Smooth muscle cell (in vitro differentiated cells): ENCODE data around the gene LSM5. TPM values are rescaled to one million over a fixed set of nuclear protein-coding genes. Genes with fewer than 3 reads are reported as not detected.

Source experiments
- DNase-seq: peaks from one replicate; lab custom pipeline; 2025; ENCODE audit not compliant: unreplicated experiment; lab: John Stamatoyannopoulos, UW
- H2AFZ ChIP-seq: fragments of 200-600 bp; sonication (generic); 2 replicates; pipeline ENCODE4 v1.6.0; 2016; ENCODE audit warnings: antibody characterized with exemption, low read depth, mild to moderate bottlenecking
- H3F3A ChIP-seq: fragments of 200-600 bp; sonication (generic); 2 replicates; pipeline ENCODE4 v1.6.0; 2017; ENCODE audit warnings: antibody characterized with exemption, low read depth
- H3K27ac ChIP-seq: fragments of 200-600 bp; sonication (generic); 2 replicates; pipeline ENCODE4 v1.5.1; 2016; ENCODE audit warnings: low read depth, mild to moderate bottlenecking
- H3K27me3 ChIP-seq: fragments of 200-600 bp; sonication (generic); 2 replicates; pipeline ENCODE4 v1.6.1; 2016; ENCODE audit warnings: low read depth, mild to moderate bottlenecking
- H3K36me3 ChIP-seq: fragments of 200-600 bp; sonication (generic); 2 replicates; pipeline ENCODE4 v1.5.1; 2016; ENCODE audit warnings: low read depth
- H3K4me1 ChIP-seq: fragments of 200-600 bp; sonication (generic); 2 replicates; pipeline ENCODE4 v1.5.1; 2016; ENCODE audit warnings: low read depth
- H3K4me2 ChIP-seq: fragments of 200-600 bp; sonication (generic); 2 replicates; pipeline ENCODE4 v1.6.0; 2016; ENCODE audit warnings: mild to moderate bottlenecking
- H3K4me3 ChIP-seq: fragments of 200-600 bp; sonication (generic); 2 replicates; pipeline ENCODE4 v1.5.1; 2016; ENCODE audit warnings: mild to moderate bottlenecking
- H3K79me2 ChIP-seq: fragments of 200-600 bp; sonication (generic); 2 replicates; pipeline ENCODE4 v1.6.0; 2016; ENCODE audit warnings: low read depth, mild to moderate bottlenecking
- H3K9ac ChIP-seq: fragments of 200-600 bp; sonication (generic); 2 replicates; pipeline ENCODE4 v1.6.0; 2016; ENCODE audit warnings: low read depth
- H3K9me3 ChIP-seq: fragments of 200-600 bp; sonication (generic); replicated peaks from 2 replicates; pipeline ENCODE4 v1.5.1; 2016; ENCODE audit warnings: low read depth
- H4K20me1 ChIP-seq: fragments of 200-600 bp; sonication (generic); 2 replicates; pipeline ENCODE4 v1.6.0; 2016; ENCODE audit warnings: low read depth
- WGBS: methylation state at CpG from one replicate; pipeline ENCODE4 v1.1.7; 2016; ENCODE audit warnings: low lambda C conversion rate; 5-methylcytosine and 5-hydroxymethylcytosine counted together
- polyA plus RNA-seq: library from polyadenylated mRNA; unstranded; fragments of >200 nt; fragmentation: Nextera tagmentation; extraction: Ambion mirVana; gene quantifications from 2 replicates; pipeline ENCODE4 v1.2.1, GENCODE V29; 2016
- total RNA-seq: library from RNA; depleted of rRNA; stranded (reverse); fragments of >200 nt; gene quantifications from 2 replicates; pipeline ENCODE4 v1.2.3, GENCODE V29; 2014
- TF ChIP-seq, protein P1 (sequence below): fragments of 200-600 bp; sonication (generic); IDR thresholded peaks from 2 replicates; pipeline ENCODE4 v1.5.1; 2017; ENCODE audit warnings: borderline replicate concordance, mild to moderate bottlenecking, antibody characterized with exemption; ENCODE audit not compliant: insufficient read depth, poor library complexity, severe bottlenecking

Gene LSM5
- total and polyA plus RNA-seq, 2 experiments from 2014 or later, result 65.0 to 89.6 TPM

DNA sequence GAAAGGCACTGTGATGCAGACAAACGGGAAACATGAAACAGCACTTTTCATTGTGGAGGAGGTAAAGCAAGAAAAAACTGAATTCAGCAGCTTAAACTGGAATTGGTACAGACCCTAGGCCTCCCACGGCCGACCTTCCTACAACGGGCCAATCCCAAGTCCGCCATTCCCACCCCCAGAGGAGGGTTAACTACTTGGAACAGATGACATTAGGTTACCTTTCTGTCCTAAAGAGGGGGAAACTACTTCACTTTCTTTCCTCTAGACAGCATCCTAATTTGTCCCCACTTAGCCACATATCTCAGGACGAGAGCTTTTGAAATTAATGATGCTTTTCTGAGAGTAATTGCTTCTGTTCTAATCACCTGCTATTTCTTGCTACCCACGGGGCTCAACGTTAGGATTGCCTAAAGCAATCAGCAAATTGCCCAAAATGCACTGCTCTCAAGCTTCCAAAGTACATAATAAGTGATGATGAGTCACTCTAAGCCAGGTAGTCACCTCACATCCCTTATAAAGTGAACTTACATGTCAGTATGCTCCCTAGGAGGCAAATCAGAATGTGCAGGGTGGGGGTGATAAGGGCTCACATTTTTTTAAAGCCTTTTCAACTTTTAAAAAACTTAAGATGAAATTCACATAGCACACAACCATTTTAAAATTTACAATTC lies 36.7 kb downstream of the LSM5 start:
- Histone ChIP-seq H3K4me1 (no peaks in the 10 kb centered on the region), H3K27me3 (no peaks in the 10 kb centered on the region), H3K79me2 (no peaks in the 10 kb centered on the region), H2AFZ (no peak overlapping the region), H4K20me1 (no peaks in the 10 kb centered on the region), H3F3A (no peaks in the 10 kb centered on the region), H3K36me3 (no peaks in the 10 kb centered on the region), H3K9me3 (no peaks in the 10 kb centered on the region), H3K4me2 (no peak overlapping the region), H3K4me3 (no peak overlapping the region), H3K27ac (no peak overlapping the region), H3K9ac (no peak overlapping the region)
- no peak for DNase-seq
- WGBS, result 65% methylated on average over 8 of the region's 8 CpGs
- TF ChIP-seq, protein P1, sequence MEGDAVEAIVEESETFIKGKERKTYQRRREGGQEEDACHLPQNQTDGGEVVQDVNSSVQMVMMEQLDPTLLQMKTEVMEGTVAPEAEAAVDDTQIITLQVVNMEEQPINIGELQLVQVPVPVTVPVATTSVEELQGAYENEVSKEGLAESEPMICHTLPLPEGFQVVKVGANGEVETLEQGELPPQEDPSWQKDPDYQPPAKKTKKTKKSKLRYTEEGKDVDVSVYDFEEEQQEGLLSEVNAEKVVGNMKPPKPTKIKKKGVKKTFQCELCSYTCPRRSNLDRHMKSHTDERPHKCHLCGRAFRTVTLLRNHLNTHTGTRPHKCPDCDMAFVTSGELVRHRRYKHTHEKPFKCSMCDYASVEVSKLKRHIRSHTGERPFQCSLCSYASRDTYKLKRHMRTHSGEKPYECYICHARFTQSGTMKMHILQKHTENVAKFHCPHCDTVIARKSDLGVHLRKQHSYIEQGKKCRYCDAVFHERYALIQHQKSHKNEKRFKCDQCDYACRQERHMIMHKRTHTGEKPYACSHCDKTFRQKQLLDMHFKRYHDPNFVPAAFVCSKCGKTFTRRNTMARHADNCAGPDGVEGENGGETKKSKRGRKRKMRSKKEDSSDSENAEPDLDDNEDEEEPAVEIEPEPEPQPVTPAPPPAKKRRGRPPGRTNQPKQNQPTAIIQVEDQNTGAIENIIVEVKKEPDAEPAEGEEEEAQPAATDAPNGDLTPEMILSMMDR, result no peak

DNA sequence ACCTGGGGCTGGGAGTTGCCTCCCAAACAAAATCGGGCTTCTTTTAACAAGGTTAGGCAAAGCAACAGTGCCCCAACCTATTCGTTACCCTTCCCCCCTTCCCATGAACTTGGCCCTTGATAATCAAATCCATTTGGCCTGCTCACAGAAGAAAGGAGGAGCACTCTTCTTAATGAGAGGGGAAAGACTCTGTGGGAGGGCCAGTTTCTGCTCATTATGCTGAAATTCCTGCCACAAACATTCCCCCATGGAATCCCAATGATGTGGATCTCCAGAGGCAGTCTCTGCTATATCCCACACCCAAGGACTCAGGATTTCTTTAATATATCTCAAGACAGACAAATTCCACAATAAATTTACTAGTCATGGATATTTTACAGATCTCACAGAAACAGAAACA lies 43.0 kb downstream of the LSM5 start:
- TF ChIP-seq, protein P1, result no peak
- Histone ChIP-seq H3K4me3 (no peak overlapping the region), H3K9me3 (no peaks in the 10 kb centered on the region), H4K20me1 (no peaks in the 10 kb centered on the region), H3K79me2 (no peaks in the 10 kb centered on the region), H3K27ac (no peak overlapping the region), H3K9ac (no peak overlapping the region), H2AFZ (no peak overlapping the region), H3K36me3 (no peaks in the 10 kb centered on the region), H3F3A (no peaks in the 10 kb centered on the region), H3K27me3 (no peaks in the 10 kb centered on the region), H3K4me2 (no peak overlapping the region), H3K4me1 (no peaks in the 10 kb centered on the region)
- 64% methylated on average over 2 of the region's 2 CpGs for whole genome bisulfite sequencing
- DNase-seq, result no peak

DNA sequence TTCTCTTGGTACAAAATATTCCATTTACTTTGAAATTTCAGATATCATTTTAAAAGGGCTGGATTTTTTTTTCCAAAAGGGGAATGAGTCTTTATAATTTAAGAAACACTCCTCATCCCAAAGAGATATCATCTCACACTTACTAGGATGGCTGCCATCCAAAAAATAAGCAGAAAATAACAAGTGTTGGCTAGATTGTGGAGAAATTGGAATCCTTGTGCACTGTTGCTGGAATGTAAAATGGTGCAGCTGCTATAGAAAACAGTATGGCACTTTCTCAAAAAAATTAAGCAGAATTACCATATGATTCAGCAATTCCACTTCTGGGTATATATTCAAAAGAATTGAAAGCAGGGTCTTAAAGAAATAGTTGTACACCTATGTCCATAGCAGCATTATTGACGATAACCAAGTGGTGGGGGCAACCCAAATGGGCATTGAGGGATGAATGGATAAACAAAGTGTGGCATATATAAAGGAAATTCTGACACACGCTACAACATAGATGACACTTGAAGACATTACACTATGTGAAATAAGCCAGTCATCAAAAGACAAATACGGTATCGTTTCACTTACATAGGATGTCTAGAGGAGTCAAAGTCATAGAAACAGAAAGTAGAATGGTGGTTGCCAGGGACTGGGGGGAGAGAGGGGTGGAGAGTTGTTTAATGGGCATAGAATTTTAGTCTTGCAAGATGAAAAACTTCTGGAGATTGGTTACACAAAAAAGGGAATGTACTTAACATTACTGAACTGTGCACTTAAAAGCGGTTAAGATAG lies 53.8 kb downstream of the LSM5 start:
- no peaks in the 10 kb centered on the region for H3K27me3 ChIP-seq
- 95% methylated on average over 5 of the region's 5 CpGs for WGBS
- TF ChIP-seq, protein P1, result no peak
- no peaks in the 10 kb centered on the region for H3K9me3 ChIP-seq
- no peak overlapping the region for H3K4me3 ChIP-seq
- H3K9ac ChIP-seq, result no peak overlapping the region
- H3F3A ChIP-seq, result no peaks in the 10 kb centered on the region
- no peaks in the 10 kb centered on the region for H3K4me1 ChIP-seq
- no peak overlapping the region for H2AFZ ChIP-seq
- H4K20me1 ChIP-seq, result no peaks in the 10 kb centered on the region
- DNase-seq, result no peak
- H3K27ac ChIP-seq, result no peak overlapping the region
- H3K79me2 ChIP-seq, result no peaks in the 10 kb centered on the region
- no peak overlapping the region for H3K4me2 ChIP-seq
- H3K36me3 ChIP-seq, result no peaks in the 10 kb centered on the region

Other genes starting within 250 kb of the LSM5 start
- gene AVL9, start 5.1 kb upstream of the LSM5 start, total RNA-seq, result 26.0 and 32.3 TPM in 2 replicates
- gene AVL9, start 5.1 kb upstream of the LSM5 start, polyA plus RNA-seq, result 12.2 and 13.1 TPM in 2 replicates